Stomach (tissue), 4 donors: ENCODE measurements around the gene RPL38.

Source experiments
- CTCF ChIP-seq, 7 experiments: fragments of 450-650 bp in 4 of 7; fragments of 200-600 bp in 3 of 7; sonication (generic) in 3 of 7; IDR thresholded peaks; one replicate each; pipeline ENCODE4 v1.5.1; 2016 to 2019; ENCODE audit warnings: antibody characterized with exemption in 7 of 7, control low read depth in 2 of 7, mild to moderate bottlenecking in 1 of 7
- POLR2A ChIP-seq, 4 donors: fragments of 450-650 bp; IDR thresholded peaks; one replicate each; pipeline ENCODE4 v1.6.1; 2016; ENCODE audit warnings: antibody characterized with exemption in 4 of 4, control low read depth in 2 of 4, mild to moderate bottlenecking in 1 of 4, moderate library complexity in 1 of 4

GRCh38 chr17:74211141-74211911 lies 7.8 kb downstream of the RPL38 start:
- TF ChIP-seq POLR2A (IDR thresholded peaks at IDR 0.05) (no peak), CTCF (IDR thresholded peaks at IDR 0.05) (no peak)
